IPS DF 4.7 (cell line): ENCODE measurements around the gene BNIP1.

ENCODE experiments used
- DNase-seq: peaks from one replicate; pipeline ENCODE4 v3.0.0-alpha.2; 2013; ENCODE audit warnings: low spot score; ENCODE audit errors: extremely low read depth

BNIP1 gene

DNA sequence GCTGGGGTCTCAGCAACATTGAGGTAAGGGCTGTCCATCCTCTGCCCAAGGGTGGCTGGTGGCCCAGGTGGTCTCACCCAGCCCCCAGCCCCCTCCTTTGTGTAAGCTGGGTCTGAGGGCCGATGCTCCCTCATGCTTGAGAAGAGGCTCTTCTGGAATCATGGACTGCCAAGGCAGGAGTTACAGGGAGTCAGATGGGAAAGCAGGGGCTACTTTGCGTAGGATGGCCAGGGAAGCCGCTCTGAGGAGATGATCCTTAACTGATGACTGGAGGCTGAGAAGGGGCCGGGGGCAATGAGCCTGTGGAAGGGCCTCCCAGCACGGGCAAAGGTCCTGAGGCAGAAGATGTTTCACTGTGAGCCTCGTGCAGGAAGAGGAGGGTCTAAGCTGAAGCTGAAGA lies 67.0 kb downstream of the BNIP1 start:
- no peak for DNase-seq

DNA sequence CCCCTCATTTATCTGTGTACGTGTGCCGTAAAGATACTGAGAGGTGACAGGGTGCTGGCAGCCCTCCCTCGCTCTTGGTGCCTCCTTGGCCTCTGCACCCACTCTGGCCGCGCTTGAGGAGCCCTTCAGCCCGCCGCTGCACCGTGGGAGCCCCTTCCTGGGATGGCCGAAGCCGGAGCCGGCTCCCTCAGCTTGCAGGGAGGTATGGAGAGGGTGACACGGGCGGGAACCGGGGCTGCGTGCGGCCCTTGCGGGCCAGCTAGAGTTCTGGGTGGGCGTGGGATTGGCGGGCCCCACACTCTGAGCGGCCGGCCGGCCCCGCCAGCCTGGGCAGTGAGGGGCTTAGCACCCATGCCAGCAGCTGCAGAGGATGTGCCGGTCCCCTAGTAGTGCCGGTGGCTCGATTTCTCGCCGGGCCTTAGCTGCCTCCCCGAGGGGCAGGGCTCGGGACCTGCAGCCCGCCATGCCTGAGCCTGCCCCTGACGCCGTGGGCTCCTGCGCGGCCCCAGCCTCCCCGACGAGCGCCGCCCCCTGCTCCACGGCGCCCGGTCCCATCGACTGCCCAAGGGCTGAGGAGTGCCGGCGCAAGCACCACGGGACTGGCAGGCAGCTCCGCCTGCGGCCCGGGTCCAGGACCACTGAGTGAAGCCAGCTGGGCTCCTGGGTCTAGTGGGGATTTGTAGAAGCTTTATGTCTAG lies 69.1 kb downstream of the BNIP1 start:
- DNase-seq = no peak
